HG03159 (cell line): Measurements from ENCODE around the gene MAP2K2.
"Not testable (repeated sequence)": the region's sequence is repeated elsewhere in the genome, so short reads cannot be mapped to it uniquely, and the experiment has no call there.

Experiments used
- ATAC-seq: cut with Tn5 transposase; IDR thresholded peaks from one replicate; pipeline ENCODE4 v1.9.1; 2021; ENCODE audit warnings: mild to moderate bottlenecking, moderate library complexity; ENCODE audit not compliant: unreplicated experiment

Gene MAP2K2

GRCh38 chr19:4134351-4134750 is 10.4 kb upstream of the MAP2K2 start:
- ATAC-seq = no peak

- ATAC-seq = no peak
Observed at GRCh38 chr19:4130744-4131438, 7.0 kb upstream of the MAP2K2 start.

- not testable (repeated sequence) for ATAC-seq
Observed at GRCh38 chr19:4129050-4129449, 5.1 kb upstream of the MAP2K2 start.

- not testable (repeated sequence) for ATAC-seq
Observed at GRCh38 chr19:4127322-4127721, 3.4 kb upstream of the MAP2K2 start.

- no peak for ATAC-seq
Observed at GRCh38 chr19:4124638-4125037, 716 bp upstream of the MAP2K2 start.

GRCh38 chr19:4122480-4122879 is 1.4 kb downstream of the MAP2K2 start:
- ATAC-seq = no peak

- no peak for ATAC-seq
Observed at GRCh38 chr19:4121815-4122214, 2.1 kb downstream of the MAP2K2 start.

GRCh38 chr19:4121273-4121612 is 2.7 kb downstream of the MAP2K2 start:
- no peak for ATAC-seq

GRCh38 chr19:4120559-4121272 is 3.2 kb downstream of the MAP2K2 start:
- no peak for ATAC-seq

- ATAC-seq = no peak
Observed at GRCh38 chr19:4119763-4120162, 4.2 kb downstream of the MAP2K2 start.

GRCh38 chr19:4115818-4116385 is 8.0 kb downstream of the MAP2K2 start:
- no peak for ATAC-seq

GRCh38 chr19:4115050-4115817 is 8.7 kb downstream of the MAP2K2 start:
- ATAC-seq = peak; percentile 66

- no peak for ATAC-seq
Observed at GRCh38 chr19:4114181-4114580, 9.7 kb downstream of the MAP2K2 start.

GRCh38 chr19:4113398-4114088 is 10.4 kb downstream of the MAP2K2 start:
- ATAC-seq = no peak

- ATAC-seq = no peak
Observed at GRCh38 chr19:4112367-4112766, 11.6 kb downstream of the MAP2K2 start.

GRCh38 chr19:4109626-4109945 is 14.3 kb downstream of the MAP2K2 start:
- ATAC-seq = no peak

GRCh38 chr19:4108767-4109625 is 14.9 kb downstream of the MAP2K2 start:
- ATAC-seq = peak; percentile 52

GRCh38 chr19:4103080-4103433 is 20.9 kb downstream of the MAP2K2 start:
- no peak for ATAC-seq

- no peak for ATAC-seq
Observed at GRCh38 chr19:4102339-4103079, 21.4 kb downstream of the MAP2K2 start.

- no peak for ATAC-seq
Observed at GRCh38 chr19:4101496-4101770, 22.5 kb downstream of the MAP2K2 start.
